DMS114 treated with DMSO at 0.1 percent for 48 hours (cell line): Measurements from ENCODE around the gene POU3F2.

Experiments
- DNase-seq: peaks from one replicate; lab custom pipeline; 2025; ENCODE audit not compliant: unreplicated experiment; lab: John Stamatoyannopoulos, UW

POU3F2 gene

DNA sequence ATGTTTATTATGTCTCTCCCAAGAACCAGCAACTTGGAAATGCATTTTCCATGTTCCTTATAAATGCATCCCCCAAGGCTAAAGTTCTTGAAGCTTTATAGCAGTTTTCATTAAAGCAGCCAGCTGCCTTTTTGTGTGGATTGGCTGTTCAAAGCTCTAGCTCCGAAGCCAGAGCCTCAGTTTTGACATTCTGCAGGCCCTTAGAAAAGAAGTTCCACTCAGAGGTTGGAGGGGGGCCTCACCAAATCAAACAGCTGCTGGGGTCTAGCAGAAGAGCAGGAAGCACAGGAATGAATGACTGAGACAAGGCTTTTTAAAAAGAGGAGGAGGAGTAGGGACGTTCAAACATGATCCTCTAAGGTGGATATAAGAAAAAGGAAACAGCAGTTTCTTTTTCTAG, 4.2 kb upstream of the POU3F2 start:
- no peak for DNase-seq

DNA sequence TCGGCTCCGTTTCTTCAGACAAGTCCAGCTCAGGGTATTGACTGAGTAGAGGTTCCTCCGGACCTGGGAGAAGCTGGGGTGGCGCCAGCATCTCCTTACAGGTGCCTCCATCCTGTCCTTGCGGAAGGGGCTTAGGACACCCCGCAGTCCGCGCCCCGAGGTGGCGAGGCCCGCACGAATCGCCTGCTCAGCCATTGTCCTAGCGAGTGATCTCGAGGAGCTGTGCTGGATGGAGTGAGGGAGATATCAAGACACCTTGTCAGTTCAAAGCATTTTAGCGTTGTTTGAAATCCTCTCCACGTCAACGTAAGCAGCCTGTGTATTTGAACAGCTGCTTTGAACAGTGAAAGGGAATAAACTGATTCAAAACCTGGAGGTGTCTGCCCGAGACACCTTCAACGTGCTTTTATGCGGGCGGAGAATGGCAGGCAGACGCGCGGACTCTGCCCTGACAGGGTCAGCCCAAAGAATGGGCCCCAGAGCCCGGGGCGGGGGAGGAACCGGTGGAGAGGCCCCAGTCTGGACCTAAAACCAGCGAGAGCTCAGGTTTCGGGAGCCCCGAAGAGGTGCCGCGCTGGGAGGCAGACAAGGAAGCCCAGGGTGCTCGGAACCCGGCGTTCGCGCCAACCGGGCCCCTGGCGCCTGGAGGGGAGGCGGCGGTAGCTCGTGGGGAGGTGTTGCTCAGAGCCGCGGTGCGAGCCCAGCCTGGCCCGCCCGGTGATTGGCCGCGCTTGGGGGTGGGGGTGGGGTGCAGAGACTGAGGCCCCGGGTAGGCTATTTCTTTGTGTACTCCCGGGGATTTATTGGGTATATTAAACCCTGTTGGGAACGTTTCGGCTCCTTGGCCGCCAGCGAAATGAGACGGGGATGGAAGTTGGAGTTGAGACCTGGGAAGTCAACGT, 3.1 kb upstream of the POU3F2 start:
- DNase-seq: no peak

DNA sequence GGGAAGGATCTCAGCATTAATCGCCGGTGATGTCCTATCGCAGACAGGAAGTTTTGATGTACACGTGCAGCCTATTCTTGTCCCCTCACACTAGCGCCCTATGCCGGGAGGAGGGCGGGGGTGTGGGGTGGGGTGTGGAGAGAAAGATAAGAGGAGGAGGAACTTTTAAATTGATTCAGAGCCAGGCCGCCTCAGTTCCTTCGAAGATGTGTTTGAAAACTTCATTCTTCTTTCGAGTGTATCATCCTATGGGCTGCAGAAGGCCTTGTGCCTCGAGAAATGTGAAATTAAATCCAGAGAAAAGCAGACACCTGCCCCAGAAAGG, 2.5 kb upstream of the POU3F2 start:
- DNase-seq: no peak

DNA sequence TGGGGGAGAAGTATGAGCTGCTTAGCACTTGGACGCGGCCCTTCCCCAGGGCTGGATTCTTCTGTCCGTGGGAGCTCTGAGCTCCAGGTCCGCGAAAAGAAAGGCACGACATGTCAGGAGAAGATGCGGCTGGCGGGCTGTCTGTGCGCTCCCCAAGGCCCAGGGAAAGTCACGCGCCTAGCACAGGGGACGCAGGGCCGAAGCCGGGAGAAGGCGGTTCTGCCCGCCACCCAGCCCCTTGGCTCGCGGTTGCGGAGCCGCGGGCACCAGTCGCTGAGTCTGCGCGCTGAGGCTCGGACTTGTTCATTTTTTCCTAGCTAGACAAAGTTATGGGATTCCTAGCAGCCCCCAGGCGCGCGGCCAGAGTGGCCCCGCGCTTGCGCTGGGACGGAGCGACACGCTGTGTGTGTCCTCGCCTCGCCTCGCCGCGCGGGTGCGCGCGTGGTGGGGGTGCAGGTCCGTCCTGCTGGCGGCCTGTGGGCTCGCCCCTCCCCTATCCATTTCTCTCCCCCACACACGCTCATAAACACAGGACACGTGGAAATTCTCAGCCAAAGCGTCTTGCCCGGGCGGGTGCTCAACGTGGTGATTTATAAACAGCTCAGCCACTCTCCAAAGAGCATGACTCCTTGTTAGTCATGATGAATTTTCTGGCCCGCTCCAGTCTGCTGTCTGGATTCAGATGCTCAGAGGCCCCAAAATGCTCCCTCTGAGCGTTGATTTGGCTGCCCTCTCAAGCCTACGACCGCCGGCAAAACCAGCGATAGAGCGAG, 1.9 kb upstream of the POU3F2 start:
- DNase-seq: no peak

DNA sequence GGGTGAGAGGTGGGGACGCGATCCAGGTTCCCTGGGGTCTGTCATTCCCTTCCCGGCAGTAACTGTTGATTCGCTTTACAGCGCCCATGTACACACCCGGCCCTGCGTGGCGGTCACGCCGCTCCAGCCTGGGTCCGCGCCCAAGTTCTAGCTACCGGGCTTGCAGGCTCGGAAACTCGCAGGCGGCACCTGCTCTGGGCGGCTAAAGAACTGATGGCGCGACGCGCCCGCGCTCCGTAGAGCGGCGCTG, 1.4 kb upstream of the POU3F2 start:
- DNase-seq: no peak

DNA sequence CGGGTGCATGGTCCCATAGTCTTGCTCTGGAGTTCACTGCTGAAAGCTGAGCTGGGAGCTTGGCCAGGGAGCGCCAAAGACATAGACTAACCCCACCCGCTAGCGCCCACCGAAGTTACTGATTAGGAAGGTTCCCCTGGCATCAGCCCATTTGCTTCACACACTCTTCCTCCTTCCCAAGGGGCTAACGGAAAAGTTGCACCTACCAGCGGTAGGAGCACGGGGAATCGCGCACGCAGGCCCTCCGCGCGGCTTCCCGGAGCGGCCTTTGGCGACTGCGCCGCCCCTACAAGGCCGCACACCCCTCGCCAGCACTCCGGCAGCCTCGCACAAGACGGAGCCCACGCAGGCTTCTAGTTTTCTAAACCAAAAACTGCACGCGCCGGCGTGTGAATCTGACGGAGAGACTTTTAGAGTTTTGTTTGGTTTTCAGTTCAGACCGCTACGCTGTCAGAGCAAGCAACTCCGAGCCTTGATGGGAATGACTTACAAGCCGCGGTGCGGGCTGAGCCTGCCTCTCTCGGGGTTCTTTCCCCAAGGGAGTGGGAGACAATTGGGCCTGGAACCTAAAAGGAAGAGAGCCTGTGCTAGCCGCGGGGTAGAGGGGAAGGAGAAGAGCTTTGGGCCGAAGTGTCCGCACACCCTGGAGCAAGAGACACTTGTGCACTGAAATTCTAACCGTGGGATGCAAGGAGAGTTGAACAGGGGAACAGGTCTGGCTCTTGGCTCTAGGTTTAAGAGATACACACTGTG, 891 bp upstream of the POU3F2 start:
- DNase-seq: no peak

DNA sequence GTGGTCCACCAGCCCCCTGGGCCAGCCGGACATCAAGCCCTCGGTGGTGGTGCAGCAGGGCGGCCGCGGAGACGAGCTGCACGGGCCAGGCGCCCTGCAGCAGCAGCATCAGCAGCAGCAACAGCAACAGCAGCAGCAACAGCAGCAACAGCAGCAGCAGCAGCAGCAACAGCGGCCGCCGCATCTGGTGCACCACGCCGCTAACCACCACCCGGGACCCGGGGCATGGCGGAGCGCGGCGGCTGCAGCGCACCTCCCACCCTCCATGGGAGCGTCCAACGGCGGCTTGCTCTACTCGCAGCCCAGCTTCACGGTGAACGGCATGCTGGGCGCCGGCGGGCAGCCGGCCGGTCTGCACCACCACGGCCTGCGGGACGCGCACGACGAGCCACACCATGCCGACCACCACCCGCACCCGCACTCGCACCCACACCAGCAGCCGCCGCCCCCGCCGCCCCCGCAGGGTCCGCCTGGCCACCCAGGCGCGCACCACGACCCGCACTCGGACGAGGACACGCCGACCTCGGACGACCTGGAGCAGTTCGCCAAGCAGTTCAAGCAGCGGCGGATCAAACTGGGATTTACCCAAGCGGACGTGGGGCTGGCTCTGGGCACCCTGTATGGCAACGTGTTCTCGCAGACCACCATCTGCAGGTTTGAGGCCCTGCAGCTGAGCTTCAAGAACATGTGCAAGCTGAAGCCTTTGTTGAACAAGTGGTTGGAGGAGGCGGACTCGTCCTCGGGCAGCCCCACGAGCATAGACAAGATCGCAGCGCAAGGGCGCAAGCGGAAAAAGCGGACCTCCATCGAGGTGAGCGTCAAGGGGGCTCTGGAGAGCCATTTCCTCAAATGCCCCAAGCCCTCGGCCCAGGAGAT, 1.0 kb downstream of the POU3F2 start:
- DNase-seq: no peak

DNA sequence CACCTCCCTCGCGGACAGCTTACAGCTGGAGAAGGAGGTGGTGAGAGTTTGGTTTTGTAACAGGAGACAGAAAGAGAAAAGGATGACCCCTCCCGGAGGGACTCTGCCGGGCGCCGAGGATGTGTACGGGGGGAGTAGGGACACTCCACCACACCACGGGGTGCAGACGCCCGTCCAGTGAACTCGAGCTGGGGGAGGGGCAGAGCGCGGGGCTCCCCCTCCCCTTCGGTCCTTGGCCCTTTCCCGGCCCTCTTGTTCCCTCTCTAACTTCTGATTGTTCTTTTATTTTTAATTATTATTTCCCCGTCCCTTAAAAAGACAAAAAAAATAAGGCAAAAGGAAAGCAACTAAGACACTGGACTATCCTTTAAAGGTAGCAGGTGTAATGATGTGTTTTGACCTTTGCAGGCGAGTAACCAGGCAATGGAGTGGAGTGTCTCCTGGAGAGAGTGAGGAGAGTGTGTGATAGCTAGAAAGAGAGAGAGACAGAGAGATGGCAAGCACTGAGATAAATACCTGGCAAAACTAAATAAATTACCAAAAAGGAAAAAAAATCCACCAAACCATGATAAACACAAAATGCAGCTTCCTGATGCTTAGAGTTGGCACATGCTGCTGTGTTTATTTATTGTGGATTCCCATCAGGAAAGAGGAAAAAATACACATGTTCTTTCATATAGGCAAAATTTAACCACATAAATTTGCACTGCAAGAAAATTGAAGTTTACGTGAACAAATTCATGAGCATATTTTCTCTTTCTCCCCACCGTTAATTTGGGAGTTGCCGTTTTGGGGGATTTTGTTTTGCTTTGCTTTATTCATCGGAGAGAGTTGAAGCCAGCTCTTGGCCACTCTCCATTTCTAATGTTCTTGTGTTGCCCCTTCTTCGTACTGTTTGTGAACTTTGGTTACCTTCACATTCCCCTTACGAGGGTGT, 1.9 kb downstream of the POU3F2 start:
- DNase-seq: no peak

DNA sequence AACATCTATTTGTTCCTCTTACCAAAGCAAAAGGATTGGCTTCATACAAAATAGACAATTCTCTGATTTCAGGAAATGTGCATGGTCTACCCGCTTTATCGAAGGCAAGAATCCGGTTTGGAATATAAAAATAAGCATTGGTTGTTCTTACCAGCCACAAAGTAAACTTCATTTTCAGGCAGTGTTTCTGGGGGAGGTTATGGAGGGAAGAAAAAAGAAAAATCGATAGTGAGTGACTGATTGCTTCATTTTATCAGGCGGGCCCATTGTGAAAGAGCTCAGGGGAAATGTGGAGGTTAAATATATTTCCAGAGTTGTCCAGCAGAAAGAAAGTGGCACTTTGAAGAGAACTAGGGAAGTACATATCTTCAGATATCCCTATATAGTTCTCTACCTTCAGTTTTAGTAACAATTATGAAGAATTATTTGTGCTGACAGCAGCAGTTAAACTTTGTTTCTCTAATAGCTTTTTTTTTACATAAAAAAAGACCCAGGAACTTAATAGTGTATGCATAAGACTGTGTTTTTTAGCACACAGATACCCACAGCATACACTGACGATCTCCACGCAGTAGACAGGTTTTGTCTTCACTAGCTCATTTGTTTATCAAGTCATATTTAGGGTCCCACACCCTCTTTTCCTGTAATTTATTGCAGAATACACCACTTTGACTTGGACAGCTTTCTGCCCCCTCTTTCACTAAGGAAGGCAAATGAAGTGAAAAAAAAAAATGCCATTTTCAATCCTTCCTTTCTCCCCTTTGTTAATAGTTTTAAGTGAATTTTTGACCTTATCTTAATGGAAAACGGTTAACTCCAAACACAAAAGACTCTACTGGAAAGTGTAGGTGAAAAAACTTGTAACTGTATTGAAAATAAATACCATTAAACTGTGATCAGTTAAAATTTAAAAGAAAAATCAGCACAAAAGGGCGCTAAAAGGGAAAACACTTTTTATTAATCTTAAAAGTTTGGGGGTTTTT, 2.9 kb downstream of the POU3F2 start:
- no peak for DNase-seq

DNA sequence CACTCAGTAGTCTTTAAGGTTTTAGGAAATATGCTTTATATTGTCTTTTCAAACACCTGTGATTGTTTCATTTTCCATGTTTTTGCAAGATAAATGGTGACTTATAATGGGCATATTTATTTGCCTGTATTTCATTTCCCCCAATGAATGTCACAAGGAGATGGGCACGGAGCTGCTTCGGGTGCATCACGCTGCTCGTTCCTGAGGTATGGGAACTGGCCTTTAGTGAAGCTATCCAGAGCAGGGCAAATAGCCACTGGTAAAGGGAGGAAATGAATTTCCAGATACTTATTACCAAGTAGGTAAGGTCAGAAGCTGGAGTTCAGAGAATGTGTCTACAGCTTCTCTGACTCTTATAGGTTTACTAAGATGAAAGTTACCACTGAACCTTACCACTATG, 3.7 kb downstream of the POU3F2 start:
- DNase-seq: no peak

DNA sequence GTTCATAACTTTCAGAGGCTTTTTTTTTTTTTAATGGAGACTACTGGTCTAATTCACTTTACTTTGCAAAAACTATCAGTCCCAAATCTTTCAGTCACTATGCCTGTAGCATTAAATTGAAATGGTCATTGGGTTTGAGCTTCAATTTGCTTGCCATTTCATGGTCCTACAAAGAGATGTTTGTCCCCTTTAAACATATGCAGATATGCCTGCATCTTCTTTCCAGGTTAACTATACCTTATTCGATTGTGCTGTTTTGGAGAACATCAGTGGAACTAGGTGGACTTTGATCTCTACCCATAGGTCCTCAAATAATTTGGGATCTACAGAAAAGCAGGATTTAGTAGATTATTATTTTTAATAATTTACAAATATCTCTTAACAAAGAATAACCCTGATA, 4.6 kb downstream of the POU3F2 start:
- DNase-seq: no peak

DNA sequence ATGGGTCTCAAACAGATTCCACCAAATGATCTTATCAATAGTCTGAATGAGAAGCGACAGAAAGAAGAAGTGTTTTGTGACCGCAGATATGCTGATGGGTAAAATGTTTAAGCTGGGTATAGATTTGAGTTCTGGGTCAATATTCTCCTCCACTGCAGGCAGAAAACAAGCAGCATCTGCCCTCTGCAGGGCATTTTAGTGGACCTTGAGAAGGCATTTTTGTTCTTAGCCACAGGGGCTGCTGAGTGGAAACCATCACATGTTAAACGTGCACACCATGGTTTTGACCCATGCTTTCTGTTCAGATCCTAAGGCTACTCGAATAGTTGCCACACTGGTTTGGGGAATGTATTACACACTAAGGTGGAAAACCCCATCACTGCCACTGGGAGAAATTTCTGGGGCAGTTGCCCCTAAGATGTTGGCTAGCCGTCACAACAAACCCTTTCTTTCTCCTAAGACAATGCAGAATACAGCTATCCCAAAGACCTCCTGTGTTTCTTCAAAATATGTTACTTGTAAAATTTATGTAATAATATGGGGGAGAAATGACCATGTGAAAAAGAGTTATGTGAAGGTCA, 5.5 kb downstream of the POU3F2 start:
- peak; percentile 28 for DNase-seq

DNA sequence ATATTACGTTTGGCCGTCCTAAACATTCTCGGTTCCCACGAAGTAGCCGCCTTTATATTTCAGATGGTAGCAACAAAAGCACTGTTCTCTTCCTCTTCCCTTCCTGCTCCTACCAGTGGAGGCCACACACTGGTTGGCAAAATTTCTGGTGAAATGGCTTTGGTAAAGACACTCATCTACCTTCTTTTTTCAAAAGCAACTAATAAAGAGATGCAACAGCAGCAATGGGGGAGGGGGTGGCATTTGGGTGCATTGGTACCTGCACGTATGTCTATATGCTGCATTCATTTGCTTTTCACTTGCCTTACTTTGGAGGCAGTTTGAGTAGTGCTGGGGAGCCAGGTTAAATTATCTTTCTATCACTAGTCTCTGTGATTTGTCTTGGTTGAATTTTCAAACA, 6.0 kb downstream of the POU3F2 start:
- no peak for DNase-seq

DNA sequence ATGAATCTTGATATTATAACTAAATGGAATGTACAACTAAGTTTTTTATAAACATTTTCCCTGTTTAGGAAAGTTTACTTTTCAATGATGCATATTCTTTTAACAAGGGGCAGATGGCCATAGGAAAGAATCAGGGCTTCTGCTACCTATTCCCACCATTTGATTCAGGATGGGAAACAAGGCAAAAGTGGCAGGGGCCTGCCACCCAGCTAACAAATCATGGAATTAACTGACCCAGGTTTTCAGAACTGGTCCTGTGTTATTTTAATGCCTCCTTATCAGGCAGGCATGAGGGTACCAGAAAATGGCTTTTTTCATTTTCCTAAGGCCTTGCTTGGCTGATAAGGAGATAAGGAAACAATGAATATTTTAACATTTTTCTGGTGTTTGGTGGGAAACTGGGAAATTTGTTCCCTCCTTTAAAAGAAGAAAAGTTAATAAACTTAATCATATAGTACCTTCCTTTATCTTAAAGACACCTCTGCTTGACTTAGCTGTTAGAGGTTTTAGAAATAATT, 6.7 kb downstream of the POU3F2 start:
- DNase-seq: no peak

DNA sequence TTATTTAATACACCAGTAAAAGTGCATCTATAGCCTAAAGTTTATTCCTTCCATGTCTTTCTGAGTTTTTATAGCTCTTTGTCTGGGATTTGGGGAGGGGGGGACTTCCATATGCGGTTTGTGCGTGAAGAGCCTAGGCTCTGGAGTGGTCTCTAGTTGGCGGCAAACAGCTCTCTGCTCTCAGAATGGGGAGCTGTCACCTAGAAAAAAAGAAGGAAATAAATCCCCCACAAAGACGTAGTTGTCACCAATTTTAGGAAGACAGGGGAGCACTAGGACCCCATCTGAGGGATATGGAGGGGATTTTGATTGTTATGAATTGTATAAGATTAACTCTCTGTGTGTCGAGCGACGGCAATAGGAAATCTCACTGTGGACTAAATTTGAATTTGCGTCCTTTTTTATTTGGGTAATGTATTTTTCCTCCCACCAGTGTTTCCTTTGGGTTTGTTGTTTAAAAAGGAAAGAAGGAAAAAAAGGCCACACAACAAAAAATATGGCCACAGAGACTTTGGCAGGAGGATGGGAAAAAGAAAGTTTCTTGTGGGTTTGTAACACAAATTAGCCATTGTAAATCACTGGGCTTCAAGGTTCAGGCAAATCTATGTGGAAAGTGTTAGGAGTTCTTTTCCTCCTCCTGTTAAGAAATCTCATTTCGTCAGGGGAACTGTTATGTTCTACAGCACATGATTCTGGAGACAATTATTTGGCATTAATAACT, 7.4 kb downstream of the POU3F2 start:
- no peak for DNase-seq

DNA sequence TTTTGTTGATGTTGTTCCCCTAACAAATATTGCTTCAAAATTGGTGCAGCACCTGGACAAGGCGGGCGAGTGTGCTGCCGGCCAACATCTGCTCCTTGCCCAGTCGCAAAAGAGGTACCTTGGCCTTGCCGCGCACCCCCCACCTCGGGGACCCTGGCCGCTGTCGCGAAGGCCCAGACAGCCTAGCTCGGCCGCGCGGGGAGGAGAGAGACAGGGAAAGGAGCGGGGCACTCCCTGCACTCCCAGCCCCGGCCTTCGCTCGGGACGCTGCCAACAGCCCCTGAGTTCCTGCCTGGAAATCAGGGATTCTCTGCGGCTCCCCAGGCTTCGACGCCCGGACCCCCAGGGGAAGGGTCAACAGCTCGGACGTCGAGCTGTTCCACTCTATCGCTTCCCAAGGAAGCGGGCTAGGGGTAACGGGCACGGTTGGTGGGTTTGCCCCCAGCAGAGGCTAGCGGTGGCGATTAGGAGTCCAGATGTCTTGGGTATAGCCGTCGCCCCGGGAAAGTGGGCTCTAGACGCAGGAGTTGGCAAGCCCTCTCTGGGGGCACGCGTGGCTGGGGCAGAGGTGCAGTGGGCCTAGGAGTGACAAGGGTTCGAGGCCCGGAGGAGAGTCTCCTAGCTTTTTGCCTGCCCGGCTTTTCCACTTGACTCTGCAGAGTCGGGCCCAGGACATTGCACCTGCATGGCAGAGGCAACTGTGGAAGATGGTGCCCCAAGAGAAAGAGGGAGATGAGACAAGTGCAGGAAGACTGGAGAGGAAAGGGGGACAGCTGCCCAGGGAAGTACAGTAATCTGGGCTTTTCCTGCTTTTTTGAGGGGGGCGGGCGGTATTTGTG, 8.2 kb downstream of the POU3F2 start:
- no peak for DNase-seq
